Testis (tissue), 2 donors: ENCODE results near the gene EIPR1.

ENCODE experiments used
- CTCF ChIP-seq, 3 experiments: fragments of 450-650 bp in 2 of 3; fragments of 200-600 bp in 1 of 3; sonication (generic) in 1 of 3; IDR thresholded peaks; one replicate each; pipeline ENCODE4 v1.5.1; 2016 to 2019; ENCODE audit warnings: antibody characterized with exemption in 3 of 3, mild to moderate bottlenecking in 2 of 3, moderate library complexity in 1 of 3
- POLR2A ChIP-seq: fragments of 450-650 bp; IDR thresholded peaks from one replicate; pipeline ENCODE4 v1.6.1; 2017; ENCODE audit warnings: antibody characterized with exemption, mild to moderate bottlenecking, moderate library complexity

GRCh38 chr2:3268705-3269029 lies 109.0 kb downstream of the EIPR1 start:
- TF ChIP-seq POLR2A (no peak), CTCF (IDR thresholded peaks at IDR 0.05) (no peak)
